ENCODE data around the gene EPHB2. TPM values are rescaled to one million over a fixed set of nuclear protein-coding genes. Genes with fewer than 3 reads are reported as not detected.

Gene EPHB2
- total RNA-seq, 2 experiments from 2014 or later = 0.08 TPM; not detected in 1

DNA sequence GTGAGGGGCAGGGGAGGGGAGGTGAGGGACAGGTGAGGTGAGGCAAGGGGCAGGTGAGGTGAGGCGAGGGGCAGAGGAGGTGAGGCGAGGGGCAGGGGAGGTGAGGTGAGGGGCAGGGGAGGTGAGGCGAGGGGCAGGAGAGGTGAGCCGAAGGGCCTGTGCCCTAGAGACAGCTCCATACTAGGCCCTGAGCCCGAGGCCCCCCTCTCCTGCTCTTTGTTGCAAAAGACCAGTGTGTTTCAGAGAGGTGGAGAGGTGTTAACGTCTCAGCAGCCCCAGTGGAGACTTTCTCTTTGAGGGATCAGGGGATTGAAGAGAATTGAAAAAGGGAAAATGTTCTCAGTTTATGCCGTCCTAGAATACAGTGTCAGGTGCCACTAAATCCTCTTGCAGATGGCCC, 44.2 kb downstream of the EPHB2 start:
- no peak for DNase-seq
- Mint-ChIP-seq H3K27ac (no peak overlapping the region), H3K4me1 (ENCODE audit: low read depth) (no peaks in the 10 kb centered on the region), H3K4me3 (no peak overlapping the region), H3K27me3 (peaks cover 12% of the 10 kb centered on the region), H3K36me3 (ENCODE audit: low read depth) (no peaks in the 10 kb centered on the region), H3K9me3 (no peaks in the 10 kb centered on the region)
- H3K4me3 ChIP-seq (ENCODE audit: low read length) = no peak overlapping the region
- H3K4me1 ChIP-seq (ENCODE audit: insufficient read depth, low read length) = no peaks in the 10 kb centered on the region
- TF ChIP-seq, protein P1, sequence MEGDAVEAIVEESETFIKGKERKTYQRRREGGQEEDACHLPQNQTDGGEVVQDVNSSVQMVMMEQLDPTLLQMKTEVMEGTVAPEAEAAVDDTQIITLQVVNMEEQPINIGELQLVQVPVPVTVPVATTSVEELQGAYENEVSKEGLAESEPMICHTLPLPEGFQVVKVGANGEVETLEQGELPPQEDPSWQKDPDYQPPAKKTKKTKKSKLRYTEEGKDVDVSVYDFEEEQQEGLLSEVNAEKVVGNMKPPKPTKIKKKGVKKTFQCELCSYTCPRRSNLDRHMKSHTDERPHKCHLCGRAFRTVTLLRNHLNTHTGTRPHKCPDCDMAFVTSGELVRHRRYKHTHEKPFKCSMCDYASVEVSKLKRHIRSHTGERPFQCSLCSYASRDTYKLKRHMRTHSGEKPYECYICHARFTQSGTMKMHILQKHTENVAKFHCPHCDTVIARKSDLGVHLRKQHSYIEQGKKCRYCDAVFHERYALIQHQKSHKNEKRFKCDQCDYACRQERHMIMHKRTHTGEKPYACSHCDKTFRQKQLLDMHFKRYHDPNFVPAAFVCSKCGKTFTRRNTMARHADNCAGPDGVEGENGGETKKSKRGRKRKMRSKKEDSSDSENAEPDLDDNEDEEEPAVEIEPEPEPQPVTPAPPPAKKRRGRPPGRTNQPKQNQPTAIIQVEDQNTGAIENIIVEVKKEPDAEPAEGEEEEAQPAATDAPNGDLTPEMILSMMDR (IDR thresholded peaks at IDR 0.05) = no peak
- H3K27me3 ChIP-seq (ENCODE audit: control insufficient read depth in 1 of 2, insufficient read depth in 2 of 2, low read length in 2 of 2) = peaks cover 0 to 3% of the 10 kb centered on the region in 2 experiments
- no peak for ATAC-seq (ENCODE audit: poor library complexity)
- no peaks in the 10 kb centered on the region for H3K36me3 ChIP-seq (ENCODE audit: insufficient read depth, low read length)
- H3K9me3 ChIP-seq (ENCODE audit: control insufficient read depth in 1 of 2, insufficient read depth in 1 of 2, low read length in 2 of 2) = no peaks in the 10 kb centered on the region
- ChIA-PET POLR2A (no interaction called here), CTCF (no interaction called here)
- intact Hi-C loops (cut with DNase I, micrococcal nuclease) = no loop called here
- no peak overlapping the region for H3K27ac ChIP-seq (ENCODE audit: low read depth in 1 of 2, low read length in 2 of 2)

- H3K27me3 ChIP-seq (ENCODE audit: control insufficient read depth in 1 of 2, insufficient read depth in 2 of 2, low read length in 2 of 2) = peaks cover 0 to 3% of the 10 kb centered on the region in 2 experiments
- POLR2A ChIA-PET = no interaction called here
- no peaks in the 10 kb centered on the region for H3K36me3 ChIP-seq (ENCODE audit: insufficient read depth, low read length)
- TF ChIP-seq, protein P1 (IDR thresholded peaks at IDR 0.05) = no peak
- Mint-ChIP-seq H3K4me3 (no peak overlapping the region), H3K27ac (no peak overlapping the region), H3K36me3 (ENCODE audit: low read depth) (no peaks in the 10 kb centered on the region), H3K4me1 (ENCODE audit: low read depth) (no peaks in the 10 kb centered on the region), H3K9me3 (no peaks in the 10 kb centered on the region), H3K27me3 (peaks cover 7% of the 10 kb centered on the region)
- no peak for DNase-seq
- no peaks in the 10 kb centered on the region for H3K4me1 ChIP-seq (ENCODE audit: insufficient read depth, low read length)
- CTCF ChIA-PET = no interaction called here
- ATAC-seq (ENCODE audit: poor library complexity) = no peak
- H3K9me3 ChIP-seq (ENCODE audit: control insufficient read depth in 1 of 2, insufficient read depth in 1 of 2, low read length in 2 of 2) = no peaks in the 10 kb centered on the region
- H3K27ac ChIP-seq (ENCODE audit: low read depth in 1 of 2, low read length in 2 of 2) = no peak overlapping the region
- H3K4me3 ChIP-seq (ENCODE audit: low read length) = no peak overlapping the region
- intact Hi-C loops (cut with DNase I, micrococcal nuclease) = no loop called here
Observed at GRCh38 chr1:22755641-22756040, 45.0 kb downstream of the EPHB2 start.

- H3K27me3 Mint-ChIP-seq = peaks cover 4% of the 10 kb centered on the region
- no peaks in the 10 kb centered on the region for H3K9me3 Mint-ChIP-seq
- H3K27ac Mint-ChIP-seq = no peak overlapping the region
- TF ChIP-seq, protein P1 (IDR thresholded peaks at IDR 0.05) = no peak
- no peak overlapping the region for H3K4me3 Mint-ChIP-seq
- no peak for DNase-seq
- H3K36me3 ChIP-seq (ENCODE audit: insufficient read depth, low read length) = no peaks in the 10 kb centered on the region
- H3K36me3 Mint-ChIP-seq (ENCODE audit: low read depth) = no peaks in the 10 kb centered on the region
- no peaks in the 10 kb centered on the region for H3K4me1 ChIP-seq (ENCODE audit: insufficient read depth, low read length)
- CTCF ChIA-PET = no interaction called here
- POLR2A ChIA-PET = no interaction called here
- ATAC-seq (ENCODE audit: poor library complexity) = no peak
- H3K9me3 ChIP-seq (ENCODE audit: control insufficient read depth in 1 of 2, insufficient read depth in 1 of 2, low read length in 2 of 2) = no peaks in the 10 kb centered on the region
- peaks cover 0 to 3% of the 10 kb centered on the region in 2 experiments for H3K27me3 ChIP-seq (ENCODE audit: control insufficient read depth in 1 of 2, insufficient read depth in 2 of 2, low read length in 2 of 2)
- no peak overlapping the region for H3K4me3 ChIP-seq (ENCODE audit: low read length)
- H3K27ac ChIP-seq (ENCODE audit: low read depth in 1 of 2, low read length in 2 of 2) = no peak overlapping the region
- no peaks in the 10 kb centered on the region for H3K4me1 Mint-ChIP-seq (ENCODE audit: low read depth)
- intact Hi-C loops (cut with DNase I, micrococcal nuclease) = no loop called here
Observed at GRCh38 chr1:22756125-22756735, 45.6 kb downstream of the EPHB2 start.
